Prostate gland (tissue), 2 donors: ENCODE results near the gene ACSM3.

ENCODE experiments used
- POLR2A ChIP-seq: fragments of 450-650 bp; IDR thresholded peaks from one replicate; pipeline ENCODE4 v1.6.1; 2016; ENCODE audit warnings: antibody characterized with exemption, mild to moderate bottlenecking
- POLR2AphosphoS5 ChIP-seq: sonication (generic); formaldehyde crosslinking; IDR thresholded peaks from one replicate; pipeline ENCODE4 v1.6.1; 2017; ENCODE audit warnings: antibody characterized with exemption
- TF ChIP-seq, protein P1 (sequence below), 4 experiments: fragments of 200-600 bp in 2 of 4; fragments of 450-650 bp in 2 of 4; sonication (generic) in 2 of 4; IDR thresholded peaks; 1 replicate in 3 of 4; 2 replicates in 1 of 4; pipeline ENCODE4 v1.5.1; 2016 to 2019; ENCODE audit warnings: antibody characterized with exemption in 4 of 4, mild to moderate bottlenecking in 2 of 4, moderate library complexity in 2 of 4

DNA sequence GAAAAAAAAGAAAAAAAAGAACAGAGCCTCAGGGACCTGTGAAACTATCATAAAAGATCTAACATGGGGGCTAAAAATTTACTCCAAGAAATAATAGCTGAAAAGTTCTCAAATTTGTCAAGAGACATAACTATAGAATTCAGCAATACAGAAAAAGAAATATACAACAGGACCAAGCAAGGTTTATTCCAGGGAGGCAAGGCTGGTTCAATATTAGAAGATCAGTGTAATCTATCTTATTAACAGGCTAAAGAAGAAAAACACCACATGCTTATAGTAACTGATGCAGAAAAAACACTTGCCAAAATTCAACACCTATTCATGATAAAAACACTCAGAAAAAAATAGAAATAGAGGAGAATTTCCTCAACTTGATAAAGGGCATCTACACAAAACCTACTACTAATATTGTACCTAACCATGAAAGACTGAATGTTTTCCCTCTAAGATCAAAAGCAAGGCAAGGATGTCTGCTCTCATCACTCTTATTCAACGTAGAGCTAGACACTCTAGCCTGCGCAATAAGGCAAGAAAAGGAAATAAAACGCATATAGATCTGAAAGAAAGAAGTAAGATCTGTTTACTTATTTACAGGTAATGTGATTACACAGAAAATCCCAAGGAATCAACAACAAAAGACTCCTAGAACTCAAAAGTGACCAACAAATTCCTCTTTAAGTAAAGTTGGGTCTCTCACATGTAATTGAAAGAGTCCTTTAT, 1.2 kb upstream of the ACSM3 start:
- TF ChIP-seq, protein P1, sequence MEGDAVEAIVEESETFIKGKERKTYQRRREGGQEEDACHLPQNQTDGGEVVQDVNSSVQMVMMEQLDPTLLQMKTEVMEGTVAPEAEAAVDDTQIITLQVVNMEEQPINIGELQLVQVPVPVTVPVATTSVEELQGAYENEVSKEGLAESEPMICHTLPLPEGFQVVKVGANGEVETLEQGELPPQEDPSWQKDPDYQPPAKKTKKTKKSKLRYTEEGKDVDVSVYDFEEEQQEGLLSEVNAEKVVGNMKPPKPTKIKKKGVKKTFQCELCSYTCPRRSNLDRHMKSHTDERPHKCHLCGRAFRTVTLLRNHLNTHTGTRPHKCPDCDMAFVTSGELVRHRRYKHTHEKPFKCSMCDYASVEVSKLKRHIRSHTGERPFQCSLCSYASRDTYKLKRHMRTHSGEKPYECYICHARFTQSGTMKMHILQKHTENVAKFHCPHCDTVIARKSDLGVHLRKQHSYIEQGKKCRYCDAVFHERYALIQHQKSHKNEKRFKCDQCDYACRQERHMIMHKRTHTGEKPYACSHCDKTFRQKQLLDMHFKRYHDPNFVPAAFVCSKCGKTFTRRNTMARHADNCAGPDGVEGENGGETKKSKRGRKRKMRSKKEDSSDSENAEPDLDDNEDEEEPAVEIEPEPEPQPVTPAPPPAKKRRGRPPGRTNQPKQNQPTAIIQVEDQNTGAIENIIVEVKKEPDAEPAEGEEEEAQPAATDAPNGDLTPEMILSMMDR (IDR thresholded peaks at IDR 0.05), result no peak
- TF ChIP-seq POLR2A (no peak), POLR2AphosphoS5 (no peak)
